ENCODE results near the gene CR1L.

Gene CR1L

DNA sequence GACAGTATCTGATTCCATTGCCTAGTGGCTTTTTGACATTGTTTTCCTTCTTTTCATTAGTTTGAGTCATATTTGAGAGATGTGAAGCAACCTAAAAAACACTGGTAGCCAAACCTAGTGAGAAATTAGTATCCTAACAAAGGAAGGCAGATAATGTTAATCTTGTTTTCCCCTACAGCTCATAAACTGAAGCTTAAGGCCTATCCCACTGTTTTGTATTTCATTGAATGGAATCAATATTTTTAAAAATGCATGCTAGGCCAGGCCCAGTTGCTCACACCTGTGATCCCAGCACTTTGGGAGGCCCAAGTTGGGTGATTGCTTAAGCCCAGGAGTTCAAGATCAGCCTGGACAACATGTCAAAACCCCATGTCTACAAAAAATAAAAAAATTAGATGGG lies 1.2 kb downstream of the CR1L start:
- no peaks in the 10 kb centered on the region for H3K9me3 ChIP-seq (ENCODE audit: control insufficient read depth in 1 of 2, low read length in 2 of 2)
- no peak overlapping the region for H3K27ac ChIP-seq (ENCODE audit: low read depth, low read length)
- H3K27me3 ChIP-seq (ENCODE audit: control insufficient read depth in 1 of 2, insufficient read depth in 2 of 2, low read length in 2 of 2) = no peaks in the 10 kb centered on the region
- peaks cover 0 to 5% of the 10 kb centered on the region in 2 donors for H3K4me1 ChIP-seq (ENCODE audit: control insufficient read depth in 1 of 2, insufficient read depth in 2 of 2, low read length in 2 of 2)
- H3K36me3 ChIP-seq (ENCODE audit: control insufficient read depth in 1 of 2, insufficient read depth in 2 of 2, low read length in 2 of 2) = no peaks in the 10 kb centered on the region
- no peak overlapping the region for H3K4me3 ChIP-seq (ENCODE audit: low read depth in 1 of 2, low read length in 2 of 2)
- no peak overlapping the region for H3K9ac ChIP-seq (ENCODE audit: low read depth in 1 of 2, low read length in 2 of 2)

DNA sequence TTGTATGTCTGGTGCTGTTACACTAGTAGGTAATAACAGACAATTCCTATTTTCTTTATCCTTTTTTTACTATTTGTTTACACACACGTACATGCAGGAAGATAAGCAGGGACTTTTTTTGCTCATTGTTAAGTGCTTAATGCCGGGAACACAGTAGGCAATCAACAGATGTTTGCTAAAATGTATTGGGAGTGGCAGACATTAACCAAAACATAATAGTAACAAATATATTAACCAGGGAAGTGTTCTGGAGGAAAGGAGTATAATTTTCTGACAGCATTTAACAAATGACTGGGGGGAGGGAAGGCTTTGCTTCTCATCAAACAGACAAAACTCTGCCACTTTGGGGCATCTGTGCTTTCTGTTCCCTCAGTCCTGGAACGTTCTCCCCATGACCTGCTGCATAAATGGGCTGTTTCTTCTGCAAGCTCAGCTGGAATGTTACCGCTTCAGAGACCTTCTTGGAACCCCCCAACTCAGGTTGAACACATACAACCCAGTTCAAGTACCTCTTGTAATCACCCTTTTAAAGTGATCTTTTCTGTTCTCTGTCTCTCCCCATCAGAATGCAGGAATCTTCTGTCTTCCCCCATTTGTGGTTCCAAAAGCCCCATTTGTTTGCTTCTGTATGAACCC lies 2.1 kb downstream of the CR1L start:
- no peaks in the 10 kb centered on the region for H3K27me3 ChIP-seq (ENCODE audit: control insufficient read depth in 1 of 2, insufficient read depth in 2 of 2, low read length in 2 of 2)
- no peaks in the 10 kb centered on the region for H3K9me3 ChIP-seq (ENCODE audit: control insufficient read depth in 1 of 2, low read length in 2 of 2)
- peaks cover 0 to 5% of the 10 kb centered on the region in 2 donors for H3K4me1 ChIP-seq (ENCODE audit: control insufficient read depth in 1 of 2, insufficient read depth in 2 of 2, low read length in 2 of 2)
- no peak overlapping the region for H3K4me3 ChIP-seq (ENCODE audit: low read depth in 1 of 2, low read length in 2 of 2)
- H3K36me3 ChIP-seq (ENCODE audit: control insufficient read depth in 1 of 2, insufficient read depth in 2 of 2, low read length in 2 of 2) = no peaks in the 10 kb centered on the region
- no peak overlapping the region for H3K27ac ChIP-seq (ENCODE audit: low read depth, low read length)
- no peak overlapping the region for H3K9ac ChIP-seq (ENCODE audit: low read depth in 1 of 2, low read length in 2 of 2)

DNA sequence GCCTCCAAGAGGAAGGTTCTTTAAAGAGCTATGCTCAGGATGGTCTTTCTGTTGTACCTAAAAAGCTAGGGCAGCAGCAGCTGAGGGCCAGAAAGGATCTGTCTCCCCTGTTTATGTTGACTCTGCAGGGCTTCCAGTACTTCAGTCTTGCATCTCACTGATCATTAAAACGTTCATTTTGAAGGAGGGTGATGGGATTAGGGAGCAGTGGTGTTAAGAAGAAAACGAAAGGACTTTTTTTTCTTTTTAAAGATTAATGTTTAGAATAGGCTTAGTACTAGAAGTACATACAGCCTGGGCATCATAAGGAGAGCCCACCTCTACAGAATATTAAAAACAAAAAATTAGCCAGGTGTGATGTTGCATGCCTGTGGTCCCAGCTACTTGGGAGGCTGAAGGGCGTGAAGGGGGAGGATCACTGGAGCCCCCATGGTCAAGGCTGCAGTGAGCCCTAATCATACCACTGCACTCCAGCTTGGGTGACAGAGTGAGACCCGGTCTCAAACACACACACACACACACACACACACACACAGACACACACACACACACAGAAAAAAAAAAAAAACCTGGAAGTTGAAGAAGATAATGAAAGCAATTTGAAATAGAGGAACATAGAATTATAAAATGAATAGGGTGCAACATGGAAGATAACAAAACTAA lies 2.9 kb downstream of the CR1L start:
- no peak overlapping the region for H3K4me3 ChIP-seq (ENCODE audit: low read depth in 1 of 2, low read length in 2 of 2)
- no peaks in the 10 kb centered on the region for H3K27me3 ChIP-seq (ENCODE audit: control insufficient read depth in 1 of 2, insufficient read depth in 2 of 2, low read length in 2 of 2)
- H3K4me1 ChIP-seq (ENCODE audit: control insufficient read depth in 1 of 2, insufficient read depth in 2 of 2, low read length in 2 of 2) = peaks cover 0 to 5% of the 10 kb centered on the region in 2 donors
- H3K9me3 ChIP-seq (ENCODE audit: control insufficient read depth in 1 of 2, low read length in 2 of 2) = no peaks in the 10 kb centered on the region
- H3K27ac ChIP-seq (ENCODE audit: low read depth, low read length) = no peak overlapping the region
- no peak overlapping the region for H3K9ac ChIP-seq (ENCODE audit: low read depth in 1 of 2, low read length in 2 of 2)
- no peaks in the 10 kb centered on the region for H3K36me3 ChIP-seq (ENCODE audit: control insufficient read depth in 1 of 2, insufficient read depth in 2 of 2, low read length in 2 of 2)

DNA sequence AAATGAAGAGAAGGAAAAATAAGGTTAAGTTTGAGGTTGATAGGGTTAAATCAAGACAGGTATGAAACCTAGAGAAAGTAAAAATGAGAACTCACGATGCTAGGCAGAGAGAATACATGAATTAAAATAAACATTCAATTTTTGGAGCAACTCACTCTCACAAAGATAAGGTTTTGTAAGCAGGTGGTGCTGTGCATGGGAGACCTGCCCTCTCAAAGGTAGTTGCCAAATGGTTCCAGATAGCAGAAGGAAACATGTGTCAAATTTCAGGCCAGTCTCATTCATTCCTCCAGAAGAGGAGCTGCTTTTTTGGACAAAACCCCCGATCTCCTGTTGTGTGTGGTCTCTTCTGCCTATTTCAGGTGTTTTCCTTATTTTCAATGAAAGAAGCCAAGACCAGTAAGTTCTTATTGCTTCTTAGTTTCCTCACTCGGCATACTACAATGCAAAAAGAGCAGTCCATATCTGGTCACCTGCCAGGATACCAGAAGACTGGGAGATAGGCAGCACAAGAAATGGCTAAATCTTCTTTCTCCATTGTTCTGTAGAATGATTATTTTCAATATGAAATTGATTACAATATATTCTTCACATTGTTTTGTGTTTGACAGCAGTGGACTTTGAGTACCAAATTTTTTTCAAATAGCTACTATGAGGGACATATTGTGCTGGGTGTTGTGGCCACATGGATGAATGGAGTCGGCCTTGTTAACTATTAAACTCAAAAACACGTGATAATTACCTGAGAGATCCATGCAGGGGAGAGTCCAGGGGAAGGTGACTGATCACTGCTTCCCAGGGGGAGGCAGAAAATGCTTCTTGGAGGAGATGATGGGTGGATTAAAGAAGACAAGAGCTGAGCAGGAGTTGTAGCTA lies 3.6 kb downstream of the CR1L start:
- Histone ChIP-seq H3K27me3 (ENCODE audit: control insufficient read depth in 1 of 2, insufficient read depth in 2 of 2, low read length in 2 of 2) (no peaks in the 10 kb centered on the region), H3K36me3 (ENCODE audit: control insufficient read depth in 1 of 2, insufficient read depth in 2 of 2, low read length in 2 of 2) (no peaks in the 10 kb centered on the region), H3K4me1 (ENCODE audit: control insufficient read depth in 1 of 2, insufficient read depth in 2 of 2, low read length in 2 of 2) (peaks cover 0 to 5% of the 10 kb centered on the region in 2 donors), H3K27ac (ENCODE audit: low read depth, low read length) (no peak overlapping the region), H3K9me3 (ENCODE audit: control insufficient read depth in 1 of 2, low read length in 2 of 2) (no peaks in the 10 kb centered on the region), H3K9ac (ENCODE audit: low read depth in 1 of 2, low read length in 2 of 2) (no peak overlapping the region), H3K4me3 (ENCODE audit: low read depth in 1 of 2, low read length in 2 of 2) (no peak overlapping the region)

DNA sequence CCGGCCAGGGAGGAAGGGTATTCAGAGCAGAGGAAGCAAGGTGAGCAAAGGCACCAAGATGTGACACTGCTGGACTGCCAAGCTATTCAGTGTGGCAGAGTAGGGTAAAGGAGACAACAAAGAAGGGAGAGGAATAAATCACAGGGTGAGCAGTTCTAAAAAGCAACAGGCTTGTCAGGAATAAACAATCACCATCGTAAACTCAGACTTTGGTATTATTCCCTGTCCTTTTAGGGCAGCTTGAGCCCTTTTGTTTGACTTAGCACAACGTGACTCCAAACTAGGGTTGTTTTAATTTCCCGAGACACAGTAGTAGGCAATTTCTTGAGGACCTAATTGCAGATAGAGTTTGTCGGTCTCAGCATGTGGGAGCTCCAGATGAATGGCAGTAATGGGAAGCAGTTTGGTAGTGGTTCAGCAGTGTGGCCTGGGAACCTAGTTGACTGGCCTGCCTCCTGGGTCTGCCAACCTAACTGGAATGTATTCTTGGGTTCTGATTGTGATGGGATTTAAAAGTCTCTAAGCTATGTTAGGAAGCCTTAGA lies 4.3 kb downstream of the CR1L start:
- H3K4me3 ChIP-seq (ENCODE audit: low read depth in 1 of 2, low read length in 2 of 2) = no peak overlapping the region
- peaks cover 0 to 5% of the 10 kb centered on the region in 2 donors for H3K4me1 ChIP-seq (ENCODE audit: control insufficient read depth in 1 of 2, insufficient read depth in 2 of 2, low read length in 2 of 2)
- no peak overlapping the region for H3K27ac ChIP-seq (ENCODE audit: low read depth, low read length)
- no peaks in the 10 kb centered on the region for H3K9me3 ChIP-seq (ENCODE audit: control insufficient read depth in 1 of 2, low read length in 2 of 2)
- no peaks in the 10 kb centered on the region for H3K36me3 ChIP-seq (ENCODE audit: control insufficient read depth in 1 of 2, insufficient read depth in 2 of 2, low read length in 2 of 2)
- H3K27me3 ChIP-seq (ENCODE audit: control insufficient read depth in 1 of 2, insufficient read depth in 2 of 2, low read length in 2 of 2) = no peaks in the 10 kb centered on the region
- H3K9ac ChIP-seq (ENCODE audit: low read depth in 1 of 2, low read length in 2 of 2) = no peak overlapping the region

DNA sequence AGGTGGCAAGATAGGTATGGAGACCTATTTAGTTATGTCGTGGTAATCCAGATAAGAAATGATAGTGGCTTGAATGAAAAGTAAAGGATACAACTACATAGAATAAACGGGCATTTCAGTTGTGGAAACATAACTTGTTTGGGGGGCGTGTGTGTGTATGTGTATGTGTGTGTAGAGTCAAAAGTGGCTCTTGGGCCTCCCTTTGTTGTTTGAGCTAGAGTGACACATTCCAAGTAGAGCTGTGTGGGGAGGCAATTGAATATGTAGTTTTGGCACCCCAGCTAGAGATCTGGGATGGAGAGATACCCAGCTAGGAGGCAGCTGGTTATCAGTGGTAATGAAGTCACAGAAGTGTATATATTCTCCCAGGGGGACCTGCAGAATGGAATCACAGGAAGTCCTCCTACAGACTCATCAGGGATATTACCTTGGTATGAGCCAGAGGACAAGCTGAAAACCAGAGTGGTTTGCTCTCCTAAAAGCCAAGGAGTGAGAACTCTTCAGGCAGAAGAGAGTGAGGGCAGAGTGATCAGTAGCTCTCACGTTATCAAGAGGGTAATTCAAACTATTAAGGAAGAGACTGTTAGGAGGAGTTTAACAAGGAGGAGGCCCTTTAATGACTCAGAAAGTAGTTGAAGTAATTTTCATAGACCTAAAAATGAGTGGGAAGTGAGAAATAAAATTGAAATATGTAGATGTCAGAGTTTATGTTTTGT lies 5.1 kb downstream of the CR1L start:
- Histone ChIP-seq H3K9me3 (ENCODE audit: control insufficient read depth in 1 of 2, low read length in 2 of 2) (no peaks in the 10 kb centered on the region), H3K4me1 (ENCODE audit: control insufficient read depth in 1 of 2, insufficient read depth in 2 of 2, low read length in 2 of 2) (no peaks in the 10 kb centered on the region), H3K9ac (ENCODE audit: low read depth in 1 of 2, low read length in 2 of 2) (no peak overlapping the region), H3K4me3 (ENCODE audit: low read depth in 1 of 2, low read length in 2 of 2) (no peak overlapping the region), H3K36me3 (ENCODE audit: control insufficient read depth in 1 of 2, insufficient read depth in 2 of 2, low read length in 2 of 2) (no peaks in the 10 kb centered on the region), H3K27me3 (ENCODE audit: control insufficient read depth in 1 of 2, insufficient read depth in 2 of 2, low read length in 2 of 2) (no peaks in the 10 kb centered on the region), H3K27ac (ENCODE audit: low read depth, low read length) (no peak overlapping the region)

DNA sequence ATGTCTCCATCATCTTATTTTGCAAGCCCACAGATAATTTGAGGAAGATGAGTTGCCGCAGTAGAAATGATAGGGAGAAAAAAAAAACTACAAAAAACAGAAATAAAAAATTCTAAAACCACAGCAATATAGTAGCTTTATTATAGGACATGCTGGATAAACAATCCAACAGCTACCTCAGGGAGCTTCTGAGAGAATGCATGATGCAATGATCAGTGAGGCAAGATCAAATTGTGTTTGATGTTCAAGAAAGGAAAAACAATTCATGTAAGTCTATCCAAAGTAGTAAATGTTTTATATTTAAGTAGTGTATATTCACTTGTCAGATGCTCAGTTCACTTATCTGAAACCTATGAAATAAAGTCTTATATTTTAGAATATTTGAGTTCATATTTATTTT lies 6.7 kb downstream of the CR1L start:
- Histone ChIP-seq H3K27ac (ENCODE audit: low read depth, low read length) (no peak overlapping the region), H3K4me1 (ENCODE audit: control insufficient read depth in 1 of 2, insufficient read depth in 2 of 2, low read length in 2 of 2) (no peaks in the 10 kb centered on the region), H3K9ac (ENCODE audit: low read depth in 1 of 2, low read length in 2 of 2) (no peak overlapping the region), H3K9me3 (ENCODE audit: control insufficient read depth in 1 of 2, low read length in 2 of 2) (no peaks in the 10 kb centered on the region), H3K27me3 (ENCODE audit: control insufficient read depth in 1 of 2, insufficient read depth in 2 of 2, low read length in 2 of 2) (no peaks in the 10 kb centered on the region), H3K4me3 (ENCODE audit: low read depth in 1 of 2, low read length in 2 of 2) (no peak overlapping the region), H3K36me3 (ENCODE audit: control insufficient read depth in 1 of 2, insufficient read depth in 2 of 2, low read length in 2 of 2) (no peaks in the 10 kb centered on the region)

DNA sequence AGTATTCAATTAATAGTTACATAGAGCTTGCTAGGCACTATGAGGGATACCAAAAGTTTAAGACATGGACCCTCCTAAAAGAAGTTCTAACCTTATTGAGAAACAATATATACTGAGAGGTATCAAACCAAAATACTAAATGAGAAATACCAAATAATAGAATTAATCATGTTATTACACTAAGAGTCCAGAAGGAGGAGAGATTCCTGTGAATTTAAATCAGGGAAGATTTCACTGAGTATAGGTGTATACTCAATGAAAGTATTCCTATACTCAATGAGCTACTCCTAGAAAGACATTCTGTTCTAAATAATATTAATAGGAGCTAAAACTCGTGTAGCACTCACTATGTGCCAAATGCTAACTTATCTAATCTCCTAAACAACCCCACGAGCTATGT lies 9.4 kb downstream of the CR1L start:
- Histone ChIP-seq H3K27me3 (ENCODE audit: control insufficient read depth in 1 of 2, insufficient read depth in 2 of 2, low read length in 2 of 2) (no peaks in the 10 kb centered on the region), H3K4me1 (ENCODE audit: control insufficient read depth in 1 of 2, insufficient read depth in 2 of 2, low read length in 2 of 2) (no peaks in the 10 kb centered on the region), H3K27ac (ENCODE audit: low read depth, low read length) (no peak overlapping the region), H3K9me3 (ENCODE audit: control insufficient read depth in 1 of 2, low read length in 2 of 2) (no peaks in the 10 kb centered on the region), H3K4me3 (ENCODE audit: low read depth in 1 of 2, low read length in 2 of 2) (no peak overlapping the region), H3K9ac (ENCODE audit: low read depth in 1 of 2, low read length in 2 of 2) (no peak overlapping the region), H3K36me3 (ENCODE audit: control insufficient read depth in 1 of 2, insufficient read depth in 2 of 2, low read length in 2 of 2) (no peaks in the 10 kb centered on the region)

DNA sequence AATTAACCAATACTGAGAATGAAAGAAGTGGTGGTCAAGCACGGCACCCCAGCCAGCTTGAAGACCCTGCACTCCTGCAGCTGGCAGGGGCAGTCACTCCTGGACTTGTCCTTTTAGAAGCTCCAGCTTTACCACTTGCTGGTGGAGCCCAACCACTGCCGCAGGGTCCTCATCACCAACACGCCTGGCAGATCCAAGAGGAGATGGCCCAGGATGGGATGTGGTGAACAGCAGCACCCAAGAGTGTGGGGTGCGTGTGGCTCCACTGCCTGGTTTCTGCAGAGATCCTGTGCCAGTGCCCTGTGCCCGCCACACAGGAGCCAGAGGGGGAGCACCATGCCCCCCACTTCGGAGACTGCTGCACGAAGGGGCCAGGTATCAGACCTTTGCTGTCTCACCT lies 13.5 kb downstream of the CR1L start:
- Histone ChIP-seq H3K27me3 (ENCODE audit: control insufficient read depth in 1 of 2, insufficient read depth in 2 of 2, low read length in 2 of 2) (no peaks in the 10 kb centered on the region), H3K9me3 (ENCODE audit: control insufficient read depth in 1 of 2, low read length in 2 of 2) (no peaks in the 10 kb centered on the region), H3K27ac (ENCODE audit: low read depth, low read length) (no peak overlapping the region), H3K36me3 (ENCODE audit: control insufficient read depth in 1 of 2, insufficient read depth in 2 of 2, low read length in 2 of 2) (no peaks in the 10 kb centered on the region), H3K9ac (ENCODE audit: low read depth in 1 of 2, low read length in 2 of 2) (no peak overlapping the region), H3K4me3 (ENCODE audit: low read depth in 1 of 2, low read length in 2 of 2) (no peak overlapping the region), H3K4me1 (ENCODE audit: control insufficient read depth in 1 of 2, insufficient read depth in 2 of 2, low read length in 2 of 2) (no peaks in the 10 kb centered on the region)
